ENCODE measurements around the gene STAG2.

GRCh38 chrX:123975180-123975579 lies 13.7 kb downstream of the STAG2 start:
- TF ChIP-seq EZH2 (IDR thresholded peaks at IDR 0.05; ENCODE audit: insufficient read depth, poor library complexity, severe bottlenecking), result no peak
- no peak for TF ChIP-seq EZH2phosphoT487 (IDR thresholded peaks at IDR 0.05; ENCODE audit: insufficient read depth, low read depth)

All from GM23248 (cell line).